ENCODE measurements around the gene DRC1. TPM values are rescaled to one million over a fixed set of nuclear protein-coding genes. Genes with fewer than 3 reads are reported as not detected.

Gene DRC1
- total RNA-seq, 4 donors from 2014 or later = not detected

- H3K27ac ChIP-seq = no peak overlapping the region
- H3K36me3 ChIP-seq = no peaks in the 10 kb centered on the region
These were observed 102.3 kb downstream of the DRC1 start for GRCh38 chr2:26504002-26504401.

DNA sequence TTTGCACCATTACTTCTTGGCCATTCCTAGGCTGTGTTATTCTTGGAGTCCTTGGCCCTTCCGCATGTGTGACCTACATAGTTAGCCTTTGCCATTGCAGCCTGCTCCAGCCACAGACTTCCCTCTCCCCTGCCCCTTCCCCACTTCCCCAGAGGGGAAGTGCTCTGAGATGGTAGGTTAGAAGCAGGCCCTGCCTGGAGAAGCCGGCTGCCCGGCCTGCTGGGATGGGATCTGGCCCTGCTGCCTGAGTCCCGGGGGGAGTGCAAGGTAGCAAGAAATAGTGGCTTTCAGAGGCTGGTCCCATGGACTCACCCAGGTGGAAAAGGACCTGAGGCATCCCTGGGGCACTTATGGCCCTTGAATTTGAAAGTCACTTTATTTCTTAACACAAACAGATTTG, 104.6 kb downstream of the DRC1 start:
- H3K36me3 ChIP-seq = no peaks in the 10 kb centered on the region
- H3K27ac ChIP-seq = no peak overlapping the region
- no peaks in the 10 kb centered on the region for H3K9me3 ChIP-seq
- DNase-seq = no peak
- no peak for TF ChIP-seq POLR2A (IDR thresholded peaks at IDR 0.05)
- TF ChIP-seq CTCF (IDR thresholded peaks at IDR 0.05) = no peak
- H3K4me3 ChIP-seq = no peak overlapping the region
- H3K4me1 ChIP-seq = peaks cover 0 to 5% (median 1%) of the 10 kb centered on the region in 4 donors
- H3K27me3 ChIP-seq = no peaks in the 10 kb centered on the region

More at GRCh38 chr2:26504002-26504401, 102.3 kb downstream of the DRC1 start:
- TF ChIP-seq CTCF (IDR thresholded peaks at IDR 0.05) (no peak), POLR2A (IDR thresholded peaks at IDR 0.05) (no peak)
- H3K4me1 ChIP-seq = peaks cover 0 to 5% (median 1%) of the 10 kb centered on the region in 4 donors
- H3K27me3 ChIP-seq = no peaks in the 10 kb centered on the region
- no peaks in the 10 kb centered on the region for H3K9me3 ChIP-seq
- peak overlapping the region; percentile 34 to 48 (median 46) for H3K4me3 ChIP-seq
- DNase-seq = no peak

Other genes starting within 250 kb of the DRC1 start
- under 1 TPM in 3 of 4 donors, not detected in 1; 0.35 to 0.94 (median 0.85) TPM for gene GAREM2, start 228.8 kb upstream of the DRC1 start, total RNA-seq
- gene HADHA, start 157.3 kb upstream of the DRC1 start, total RNA-seq = 100 to 1,000 TPM; 105 to 438 (median 267) TPM
- 100 to 1,000 TPM; 120 to 413 (median 251) TPM for gene HADHB, start 157.0 kb upstream of the DRC1 start, total RNA-seq
- 10 to 100 TPM; 28.1 to 82.1 (median 51.2) TPM for gene SELENOI, start 55.8 kb upstream of the DRC1 start, total RNA-seq
- 1 to 10 TPM in 1 of 4 donors, not detected in 3; 4.1 TPM for gene ADGRF3, start 55.1 kb upstream of the DRC1 start, total RNA-seq
- under 1 TPM in 2 of 4 donors, not detected in 2; 0.66 to 0.83 TPM for gene OTOF, start 76.2 kb downstream of the DRC1 start, total RNA-seq
- gene CIB4, start 239.4 kb downstream of the DRC1 start, total RNA-seq = not detected